Iris pigment epithelial cell (primary cell): ENCODE results near the gene NOP53.
A peak's percentile ranks its signal among the peaks of the same experiment; 100 is the strongest.
"Not testable (repeated sequence)": the region's sequence is repeated elsewhere in the genome, so short reads cannot be mapped to it uniquely, and the experiment has no call there.

Experiments used
- DNase-seq: peaks from one replicate; pipeline ENCODE4 v3.0.0-alpha.2; 2011; ENCODE audit warnings: low read depth

The NOP53 gene

DNA sequence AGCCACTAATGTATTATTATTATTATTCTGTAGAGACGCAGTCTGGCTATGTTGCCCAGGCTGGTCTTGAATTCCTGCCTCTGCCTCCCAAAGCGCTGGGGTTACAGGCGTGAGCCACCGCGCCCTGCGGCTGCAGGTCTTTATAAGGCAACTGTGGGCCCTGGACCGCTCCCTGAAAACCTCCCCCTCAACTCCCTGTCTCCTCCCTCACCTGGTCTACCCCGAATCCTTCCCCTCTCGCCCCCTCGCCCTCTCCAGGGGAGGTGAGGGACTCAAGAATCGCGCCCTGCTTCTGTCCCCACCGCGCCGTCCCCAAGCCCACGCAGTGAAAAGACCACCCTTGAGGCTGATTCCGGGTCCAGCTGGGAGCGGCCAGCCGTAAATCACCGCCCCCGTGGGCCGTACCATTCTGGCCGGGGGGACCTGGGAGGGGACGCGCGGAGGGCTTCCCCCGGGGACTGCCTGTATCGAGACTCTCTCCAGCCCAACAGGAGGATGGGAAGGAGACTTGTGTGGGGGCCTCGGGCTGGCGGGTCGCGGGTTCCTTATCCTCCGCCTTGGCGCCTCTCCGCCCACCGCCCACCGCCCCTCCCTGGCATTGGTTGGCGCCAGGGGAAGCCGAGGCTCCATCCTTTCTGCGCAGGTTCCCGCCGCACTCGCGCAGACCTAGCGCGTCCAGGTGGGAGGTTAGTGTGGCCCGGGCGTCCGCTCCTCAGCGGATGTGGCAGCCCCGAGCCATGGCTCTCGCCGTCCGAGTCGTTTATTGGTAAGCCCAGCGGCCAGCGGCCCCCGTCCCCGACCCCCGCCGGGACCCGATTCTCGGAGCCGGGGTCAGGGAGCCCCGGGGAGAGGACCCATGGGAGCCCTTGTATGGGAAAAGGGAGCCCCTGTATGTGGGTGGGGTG, 33.0 kb downstream of the NOP53 start, which contains the start of gene SELENOW:
Gene SELENOW (plus strand): TSS at position 655 of the 905 bp plus-strand sequence. CDS start 83 bp downstream, at position 738.
- DNase-seq, result peak; percentile 63

DNA sequence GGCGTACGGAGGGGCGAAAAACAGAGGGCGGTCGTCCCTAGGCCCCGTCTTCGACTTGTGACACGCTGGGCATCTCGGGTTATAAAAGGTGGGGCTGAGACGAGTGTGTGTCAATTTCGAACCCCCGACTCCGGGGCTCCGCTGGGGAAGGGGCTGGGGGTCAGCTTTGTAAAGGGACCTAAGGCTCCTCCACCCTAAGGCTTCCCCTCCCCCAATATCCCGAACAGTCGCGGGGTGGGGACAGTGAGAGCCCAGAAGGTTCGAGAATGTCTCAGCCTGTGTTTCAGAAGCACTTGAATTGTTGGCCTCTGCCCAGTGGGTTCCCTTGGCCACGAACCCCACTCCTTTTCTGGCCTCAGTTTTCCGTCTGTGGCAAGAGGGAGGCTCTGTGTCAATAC, 33.6 kb downstream of the NOP53 start:
- DNase-seq, result peak; percentile 33

DNA sequence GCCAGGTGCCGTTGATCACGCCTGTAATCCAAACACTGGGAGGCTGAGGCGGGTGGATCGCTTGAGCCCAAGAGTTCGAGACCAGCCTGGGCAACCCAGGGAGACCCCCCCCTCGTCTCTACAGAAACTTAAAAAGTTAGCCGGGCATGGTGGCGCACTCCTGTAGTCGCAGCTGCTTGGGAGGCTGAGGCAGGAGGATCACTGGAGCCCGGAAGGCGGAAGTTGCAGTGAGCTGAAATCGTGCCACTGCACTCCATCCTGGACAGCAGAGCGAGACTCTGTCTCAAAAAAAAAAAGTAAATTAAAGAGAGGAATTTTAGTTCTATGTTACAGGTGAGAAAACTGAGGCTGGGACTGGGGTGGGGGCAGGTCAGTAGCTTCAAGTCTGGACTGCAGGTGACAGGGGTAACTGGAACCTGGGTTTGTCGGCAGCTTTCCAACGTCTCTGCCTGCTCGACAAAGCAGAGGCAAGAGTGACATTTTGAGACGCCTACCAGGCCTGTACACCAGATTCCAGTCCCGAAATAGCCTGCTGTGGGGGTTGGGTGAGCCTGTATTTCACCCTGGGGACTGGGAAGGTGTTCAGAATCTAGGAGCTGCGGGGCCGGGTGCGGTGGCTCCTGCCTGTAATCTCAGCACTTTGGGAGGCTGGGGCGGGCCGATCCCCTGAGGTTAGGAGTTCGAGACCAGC, 34.3 kb downstream of the NOP53 start:
- no peak for DNase-seq

DNA sequence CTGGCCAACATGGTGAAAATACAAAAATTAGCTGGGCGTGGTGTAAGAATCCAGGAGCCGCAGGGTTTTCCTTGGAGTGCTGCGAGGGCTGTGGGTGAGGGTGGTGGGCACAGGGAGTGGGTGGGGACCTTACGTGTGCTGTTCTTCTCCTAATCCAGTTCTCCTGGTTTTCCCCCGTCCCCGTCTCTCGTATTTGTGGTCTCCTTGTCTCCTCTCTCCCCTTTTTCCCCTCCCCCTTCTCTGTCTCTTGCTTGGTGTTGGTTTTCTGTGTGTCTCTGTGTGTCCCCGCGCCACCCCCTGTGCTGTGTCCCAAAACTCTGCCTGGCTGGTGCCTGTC, 34.8 kb downstream of the NOP53 start:
- no peak for DNase-seq

DNA sequence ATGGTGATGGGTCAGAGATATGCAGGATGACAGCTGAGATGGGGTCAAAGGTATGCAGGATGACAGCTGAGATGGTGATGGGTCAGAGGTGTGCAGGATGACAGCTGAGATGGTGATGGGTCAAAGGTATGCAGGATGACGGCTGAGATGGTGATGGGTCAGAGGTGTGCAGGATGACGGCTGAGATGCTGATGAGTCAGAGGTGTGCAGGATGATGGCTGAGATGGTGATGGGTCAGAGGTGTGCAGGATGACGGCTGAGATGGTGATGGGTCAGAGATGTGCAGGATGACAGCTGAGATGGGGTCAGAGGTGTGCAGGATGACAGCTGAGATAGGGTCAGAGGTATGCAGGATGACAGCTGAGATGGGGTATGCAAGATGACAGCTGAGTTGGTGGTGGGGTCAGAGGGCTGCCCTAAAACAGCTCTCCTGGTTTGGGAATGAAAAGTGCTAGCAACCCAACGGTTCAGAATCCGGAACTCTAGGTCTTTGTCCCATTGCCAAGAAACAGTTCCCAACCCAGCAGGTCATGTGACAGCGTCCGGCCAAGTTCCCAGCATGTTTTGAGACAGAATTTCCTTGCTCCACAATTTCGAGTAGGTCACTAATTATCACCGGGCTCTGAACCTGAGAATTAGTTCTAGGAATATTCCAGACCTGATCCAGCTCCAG, 36.4 kb downstream of the NOP53 start:
- DNase-seq, result no peak

DNA sequence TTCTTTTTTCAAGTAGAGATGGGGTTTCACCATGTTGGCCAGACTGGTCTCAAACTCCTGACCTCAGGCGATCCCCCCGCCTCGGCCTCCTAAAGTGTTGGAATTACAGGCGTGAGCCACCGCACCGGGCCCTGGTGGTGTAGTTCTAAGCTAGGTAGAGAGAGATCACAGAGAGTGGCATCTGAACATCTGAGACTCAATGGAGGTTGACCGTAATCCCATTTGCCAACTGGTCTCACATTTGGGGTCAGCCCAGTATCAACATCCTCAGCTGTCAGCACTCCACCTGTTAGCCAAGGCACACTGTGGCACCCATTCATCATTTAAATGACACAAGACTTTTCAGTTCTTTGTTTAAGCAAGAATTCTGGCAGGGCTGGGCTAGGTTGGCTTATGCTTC, 41.2 kb downstream of the NOP53 start:
- no peak for DNase-seq

DNA sequence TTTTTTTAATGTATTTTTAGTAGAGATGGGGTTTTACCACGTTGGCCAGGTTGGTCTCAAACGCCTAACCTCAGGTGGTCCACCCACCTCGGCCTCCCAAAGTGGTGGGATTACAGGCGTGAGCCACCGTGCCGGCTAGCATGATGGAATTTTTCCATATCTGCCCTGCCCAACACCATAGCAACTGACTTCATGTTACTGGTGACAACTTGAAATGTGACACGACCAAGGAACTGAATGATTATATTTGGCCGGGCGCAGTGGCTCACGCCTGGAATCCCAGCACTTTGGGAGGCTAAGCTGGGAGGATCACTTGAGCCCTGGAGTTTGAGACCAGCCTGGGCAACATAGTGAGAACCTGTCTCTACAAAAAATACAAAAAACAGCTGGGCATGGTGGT, 42.0 kb downstream of the NOP53 start:
- DNase-seq, result not testable (repeated sequence)

DNA sequence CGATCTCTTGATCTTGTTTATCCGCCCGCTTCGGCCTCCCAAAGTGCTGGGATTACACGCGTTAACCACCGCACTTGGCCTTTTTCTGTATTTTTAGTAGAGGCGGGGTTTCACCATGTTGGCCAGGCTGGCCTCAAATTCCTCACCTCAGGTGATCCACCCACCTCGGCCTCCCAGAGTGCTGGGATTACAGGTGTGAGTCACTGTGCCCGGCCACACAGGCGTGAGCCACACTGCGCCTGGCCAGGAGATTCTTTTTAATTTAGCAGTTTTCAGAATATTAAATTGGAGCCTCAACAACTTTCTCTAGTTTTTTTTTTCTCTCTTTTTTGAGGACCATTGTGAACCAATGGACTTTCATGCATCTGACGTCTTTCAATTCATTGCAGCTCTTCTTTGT, 44.5 kb downstream of the NOP53 start:
- not testable (repeated sequence) for DNase-seq

DNA sequence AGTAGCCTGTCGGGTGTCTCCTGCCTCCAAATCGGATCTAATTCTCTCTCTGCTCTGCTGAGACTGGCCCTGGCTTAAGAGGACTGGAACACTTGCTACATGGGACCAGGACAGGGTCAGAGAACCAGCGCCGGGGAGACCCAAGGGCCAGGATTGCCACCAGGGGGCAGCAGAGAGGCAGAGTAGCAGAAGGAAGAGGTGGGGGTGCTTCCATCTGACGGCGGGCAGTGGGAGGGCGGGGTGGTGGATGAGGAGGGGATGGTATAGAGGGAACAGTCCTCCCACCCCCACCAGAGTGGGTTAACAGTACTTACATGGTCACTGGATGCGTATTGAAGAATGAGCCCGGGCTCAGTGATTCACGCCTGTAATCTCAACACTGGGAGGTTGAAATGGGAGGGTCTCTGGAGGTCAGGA, 45.1 kb downstream of the NOP53 start:
- peak; percentile 55 for DNase-seq

DNA sequence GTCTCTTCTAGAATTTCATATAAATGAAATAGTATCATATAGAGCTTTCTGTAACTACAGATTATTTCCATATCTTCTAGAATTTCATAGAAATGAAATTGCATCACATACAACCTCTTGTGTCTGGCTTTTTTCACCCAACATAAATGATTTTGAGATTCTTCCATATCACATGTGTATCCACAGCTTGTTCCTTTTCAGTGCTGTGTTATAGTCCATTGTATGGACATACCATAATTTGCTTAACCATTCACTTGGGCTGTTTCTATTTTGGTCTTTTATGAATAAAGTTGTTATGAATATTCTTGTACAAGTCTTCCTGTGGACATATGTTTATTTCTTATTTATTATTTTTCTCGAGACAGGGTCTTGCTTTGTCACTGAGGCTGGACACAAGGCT, 47.3 kb downstream of the NOP53 start:
- no peak for DNase-seq

DNA sequence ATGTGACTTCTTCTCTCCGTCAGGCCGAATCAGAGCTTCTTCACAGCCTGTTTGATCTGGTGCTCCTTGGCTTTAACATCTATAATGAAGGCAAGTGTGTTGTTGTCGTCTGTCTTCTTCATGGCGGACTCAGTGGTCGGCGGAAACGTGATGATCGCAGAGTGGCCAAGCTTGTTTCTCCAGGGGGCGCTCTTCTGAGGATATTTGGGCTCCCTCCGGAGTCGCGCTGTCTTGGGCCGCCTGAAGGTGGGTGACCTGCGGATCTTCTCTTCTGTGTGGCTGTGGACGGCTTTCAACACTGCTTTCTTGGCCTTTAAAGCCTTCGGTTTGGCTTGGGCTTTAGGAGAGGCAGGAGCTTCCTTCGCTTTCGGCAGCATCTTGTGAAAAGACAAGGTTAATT, 49.2 kb downstream of the NOP53 start:
- no peak for DNase-seq

DNA sequence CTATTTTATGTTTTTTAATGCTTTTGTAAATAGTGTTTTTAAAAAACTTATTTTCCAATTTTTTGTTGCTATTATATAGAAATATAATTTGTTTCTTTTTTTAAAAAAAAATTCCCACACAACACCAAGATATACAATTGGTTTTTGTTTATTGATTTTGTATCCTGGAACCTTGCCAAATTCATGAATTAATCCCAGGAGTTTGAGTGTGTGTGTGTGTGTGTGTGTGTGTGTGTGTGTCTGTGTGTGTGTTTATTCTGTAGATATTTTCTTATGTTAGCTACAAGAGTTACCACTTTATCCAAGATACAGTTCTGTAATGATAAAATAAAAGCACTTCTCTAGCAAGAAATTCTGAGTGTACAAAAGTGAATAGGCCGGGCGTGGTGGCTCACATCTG, 51.4 kb downstream of the NOP53 start:
- no peak for DNase-seq

DNA sequence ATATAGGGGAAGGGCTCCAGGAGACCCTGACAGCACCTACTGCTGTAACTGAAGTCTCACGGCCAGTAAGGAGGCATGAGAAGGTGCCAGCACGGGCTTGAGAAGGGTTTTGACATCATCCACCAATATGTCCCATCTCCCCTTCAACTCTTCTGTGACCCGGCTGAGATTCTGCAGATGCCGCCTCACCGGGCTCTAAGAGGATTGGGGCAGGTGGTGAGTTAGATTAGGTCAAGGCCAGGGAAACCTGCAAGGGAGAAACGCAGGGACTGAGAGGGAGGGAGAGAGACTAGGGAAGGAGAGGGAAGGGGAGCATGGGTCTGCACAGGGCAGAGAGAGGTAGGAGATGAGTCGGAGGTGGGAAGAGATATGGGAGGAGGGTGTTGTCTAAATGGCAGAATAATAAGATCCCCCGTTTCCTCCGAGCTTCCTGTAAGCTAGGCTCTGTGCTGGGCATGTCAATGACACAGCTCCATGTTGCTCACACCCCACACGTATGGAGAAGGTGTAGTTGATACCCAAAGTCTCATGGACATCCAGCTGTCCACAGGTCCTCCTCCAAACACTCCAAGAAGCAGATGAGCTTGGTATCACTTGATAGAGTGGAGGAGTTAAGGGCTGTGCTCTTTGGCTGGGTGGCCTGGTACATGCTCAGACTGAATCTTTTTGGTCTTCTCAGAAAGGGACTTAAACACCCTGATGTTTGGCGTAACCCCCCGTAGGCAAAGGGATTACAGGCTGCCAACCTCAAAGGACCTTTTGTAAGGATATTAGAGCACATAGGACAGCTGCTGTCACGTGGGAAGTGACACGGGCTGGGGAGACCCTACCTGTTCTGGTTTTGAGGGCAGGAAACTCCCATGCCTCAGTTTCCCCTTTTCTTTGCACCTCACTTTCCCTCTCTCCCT, 52.9 kb downstream of the NOP53 start:
- no peak for DNase-seq

DNA sequence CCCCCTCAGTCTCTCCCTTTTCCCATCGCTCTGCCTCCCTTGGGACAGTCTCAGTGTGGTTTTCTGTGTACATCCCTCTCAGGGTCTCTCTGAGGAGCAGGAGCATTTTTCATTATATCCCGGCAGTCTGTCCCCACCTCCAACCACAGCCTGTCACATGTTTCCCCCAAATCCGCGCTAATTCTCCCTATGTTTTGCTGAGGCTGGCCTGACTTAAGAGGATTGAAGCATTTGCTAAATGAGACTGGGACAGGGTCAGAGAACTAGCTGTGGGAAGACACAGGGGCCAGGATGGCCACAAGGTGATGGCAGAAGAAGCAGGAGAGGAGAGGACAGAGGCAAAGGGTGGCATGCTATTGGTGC, 53.5 kb downstream of the NOP53 start:
- DNase-seq, result no peak

DNA sequence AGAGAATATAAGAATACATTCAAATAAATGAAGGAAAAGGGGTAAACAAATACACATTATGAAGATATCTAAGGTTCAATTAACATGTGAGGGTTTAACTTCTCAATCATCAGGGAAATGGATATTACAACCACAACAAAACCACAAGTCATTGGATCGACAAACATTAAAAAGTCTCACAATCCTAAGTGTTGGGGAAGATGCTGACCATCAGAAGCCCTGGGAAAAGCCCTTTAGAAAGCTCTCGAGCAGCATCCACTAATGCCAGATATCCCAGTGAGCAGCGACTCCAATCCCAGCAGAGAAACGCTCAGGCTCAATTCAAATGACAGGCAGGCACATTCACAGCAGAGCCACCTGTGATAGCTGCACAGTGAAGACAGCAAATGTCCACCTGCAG, 55.9 kb downstream of the NOP53 start:
- no peak for DNase-seq

DNA sequence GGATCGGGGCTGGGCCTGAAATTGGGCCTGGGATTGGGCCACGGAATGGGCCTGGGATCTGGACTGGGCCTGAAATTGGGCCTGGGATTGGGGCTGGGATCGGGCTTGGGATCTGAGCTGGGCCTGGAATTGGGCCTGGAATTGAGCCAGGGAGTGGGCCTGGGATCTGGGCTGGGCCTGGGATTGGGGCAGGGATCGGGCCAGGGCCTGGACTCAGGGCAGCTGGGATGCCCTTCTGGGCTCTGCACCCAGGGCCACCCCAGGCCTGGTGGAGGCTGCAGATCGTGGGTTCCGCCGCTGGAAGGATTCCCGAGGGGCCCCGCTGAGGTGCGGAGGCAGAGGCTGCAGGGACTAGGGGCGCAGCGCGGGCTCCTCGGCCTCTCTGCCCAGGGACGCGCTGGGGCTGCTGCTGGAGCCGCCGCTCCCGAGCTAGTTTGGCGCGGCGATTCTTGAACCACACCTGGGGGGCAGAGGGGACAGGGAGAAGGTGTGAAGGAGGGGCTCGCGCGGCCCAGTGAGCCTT, 57.2 kb downstream of the NOP53 start:
- DNase-seq, result no peak

DNA sequence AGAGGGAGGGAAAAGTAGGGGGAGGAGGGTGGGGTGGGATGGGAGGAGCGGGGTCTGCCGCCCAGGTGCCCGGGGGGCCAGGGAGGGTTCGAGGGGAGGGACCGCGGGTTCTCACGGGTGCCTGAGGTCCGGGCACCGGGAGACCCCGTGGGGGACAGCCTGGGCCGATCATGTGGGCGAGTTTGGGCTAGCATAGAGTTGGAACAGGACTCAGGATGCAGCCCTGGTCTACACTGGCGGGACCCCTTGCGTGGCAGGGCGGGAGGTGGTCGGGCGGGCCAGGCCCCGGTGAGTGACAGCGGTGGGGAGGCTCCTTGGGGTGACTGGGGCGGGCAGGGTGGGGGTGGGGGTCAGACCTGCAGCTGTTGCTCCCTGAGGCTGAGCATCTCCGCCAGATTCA, 57.8 kb downstream of the NOP53 start:
- DNase-seq, result not testable (repeated sequence)

DNA sequence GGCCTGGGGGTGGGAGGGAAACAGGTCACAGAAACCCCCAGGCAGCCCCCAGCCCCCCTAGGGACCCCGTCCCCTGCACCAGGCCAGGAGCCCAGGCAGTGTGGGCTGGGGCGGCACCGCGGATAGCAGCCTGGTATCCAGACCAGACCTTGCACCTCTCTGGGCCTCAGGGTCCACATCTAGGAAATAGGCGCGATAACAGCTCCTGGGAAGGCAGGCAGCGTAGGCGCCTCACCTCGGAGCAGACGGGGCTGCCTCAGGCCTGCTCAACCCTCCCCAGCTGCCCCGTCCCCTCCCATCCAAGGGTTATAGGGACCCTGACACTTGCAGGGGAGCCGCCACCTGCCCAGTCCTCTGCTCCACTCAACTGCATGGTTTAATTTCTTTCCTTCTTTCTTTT, 58.3 kb downstream of the NOP53 start:
- DNase-seq, result not testable (repeated sequence)

DNA sequence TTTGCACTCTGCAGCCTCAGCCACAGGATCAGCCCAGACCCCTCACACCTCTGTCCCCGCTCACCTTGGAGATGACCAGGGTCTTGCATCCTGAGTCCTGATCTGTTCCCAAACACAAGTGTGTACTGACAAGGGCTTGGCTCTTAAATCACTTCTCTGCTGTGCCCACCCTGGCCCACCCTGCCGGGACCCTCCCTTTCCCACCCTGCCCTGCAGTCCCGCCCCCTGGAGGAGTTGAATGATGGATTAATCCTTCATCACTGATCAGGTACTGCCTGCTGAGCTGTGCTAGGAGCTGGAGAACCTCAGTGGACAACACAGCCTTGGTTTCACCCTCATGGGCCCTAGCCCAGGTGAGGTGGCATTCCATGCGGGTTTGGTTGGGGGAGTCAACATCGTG, 59.1 kb downstream of the NOP53 start, which contains the start of gene TPRX1:
Gene TPRX1 (minus strand): TSS at position 101 of the 400 bp plus-strand sequence. CDS start 12 bp downstream, at position 89.
- not testable (repeated sequence) for DNase-seq

DNA sequence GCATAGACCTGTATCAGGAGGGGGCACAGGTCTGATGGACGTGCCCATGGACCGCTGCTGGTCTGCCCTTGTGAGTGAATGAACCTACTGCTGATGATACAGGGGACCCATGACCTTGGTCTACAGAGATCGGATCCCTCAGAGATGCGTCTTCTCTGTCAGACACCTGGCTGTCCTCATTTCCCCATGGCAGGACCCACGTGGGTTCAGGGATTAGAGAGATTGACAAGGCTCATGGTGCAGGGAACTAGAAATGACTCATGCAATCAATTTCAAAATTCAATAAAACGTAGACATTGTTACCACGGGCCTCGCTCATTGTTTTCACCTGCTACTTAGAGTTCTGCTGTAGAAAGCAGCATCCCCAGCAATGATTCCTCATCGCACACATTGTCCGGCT, 60.0 kb downstream of the NOP53 start:
- DNase-seq, result no peak

DNA sequence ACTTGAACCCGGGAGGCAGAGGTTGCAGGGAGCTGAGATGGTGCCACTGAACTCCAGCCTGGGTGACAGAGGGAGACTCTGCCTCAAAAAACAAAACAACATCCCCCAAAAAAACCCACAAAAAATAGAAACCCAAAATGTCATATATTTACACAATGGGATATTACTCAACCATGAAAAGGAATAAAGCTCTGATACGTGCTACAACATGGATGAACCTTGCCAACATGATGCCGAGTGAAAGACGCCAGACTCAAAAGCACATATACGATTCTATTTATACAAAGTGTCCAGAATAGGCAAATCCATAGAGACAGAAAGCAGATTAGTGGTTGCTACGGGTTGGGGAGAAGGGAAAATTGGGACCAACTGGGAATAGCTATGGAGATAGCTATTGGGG, 61.1 kb downstream of the NOP53 start:
- no peak for DNase-seq
